NCI-H345 treated with DMSO at 0.1 percent for 48 hours (cell line): ENCODE measurements around the gene CNNM4.

Experiments
- DNase-seq: peaks from one replicate; lab custom pipeline; 2025; ENCODE audit not compliant: unreplicated experiment; lab: John Stamatoyannopoulos, UW

The CNNM4 gene

DNA sequence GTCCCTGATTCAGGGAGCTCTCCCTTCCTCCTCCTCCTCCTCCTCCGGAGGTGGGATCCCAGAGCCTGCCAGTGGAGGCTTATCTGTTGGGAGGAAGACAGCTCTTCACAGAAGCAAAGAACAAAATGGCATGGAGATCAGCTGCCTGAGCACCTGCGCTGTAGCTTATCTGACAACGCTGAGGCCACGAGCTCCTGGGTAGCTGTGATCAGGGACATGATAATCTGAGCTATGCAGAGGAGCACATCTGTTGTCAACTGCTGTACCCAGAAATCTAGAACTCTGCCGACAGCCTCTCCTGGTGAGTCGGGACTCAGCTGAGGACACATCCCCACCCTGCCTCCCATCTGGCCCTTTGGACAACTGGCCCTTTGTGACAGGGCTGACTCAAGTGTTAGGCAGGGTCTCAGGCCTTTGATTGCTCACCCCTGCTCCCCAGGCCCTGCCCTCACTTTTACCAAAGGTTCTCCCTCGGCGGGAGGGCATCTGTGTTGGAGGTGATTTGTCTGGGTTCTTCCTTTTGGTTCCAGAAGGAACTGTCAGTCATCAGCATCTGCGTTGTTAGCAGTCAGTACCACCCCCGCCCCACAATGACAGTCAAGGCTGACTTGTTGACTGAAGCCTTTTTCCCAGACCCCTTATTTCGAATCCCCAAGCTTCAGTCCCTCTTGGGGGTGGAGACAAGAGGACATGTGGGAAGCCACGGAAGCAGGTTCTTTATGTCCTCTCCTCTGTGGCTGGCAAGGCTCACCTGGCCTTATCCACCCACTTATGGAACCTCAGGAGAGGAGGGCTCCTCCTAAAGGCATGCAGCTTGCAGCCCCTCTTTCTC is 49.5 kb downstream of the CNNM4 start:
- no peak for DNase-seq

DNA sequence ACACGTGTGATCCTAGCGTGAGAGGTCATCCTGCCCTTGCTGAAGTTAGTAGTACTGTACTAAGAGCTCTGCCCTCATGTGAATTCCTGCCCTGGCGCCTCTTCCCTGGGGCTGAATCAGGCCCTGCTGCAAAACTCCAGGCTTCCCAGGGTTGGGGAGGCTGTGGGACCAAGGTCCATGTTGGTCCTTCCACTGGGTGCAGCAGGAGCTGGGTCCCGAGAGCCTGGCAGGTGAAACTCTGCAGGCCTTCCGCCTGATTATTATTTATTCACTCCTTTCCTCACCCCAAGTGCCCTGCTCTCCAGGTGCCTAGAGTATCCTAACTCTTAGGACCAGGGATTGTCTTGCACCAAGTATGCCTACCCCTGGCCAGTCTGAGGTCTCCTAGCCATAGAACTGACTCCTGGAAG is 50.1 kb downstream of the CNNM4 start:
- DNase-seq, result no peak

GRCh38 chr2:96811917-96812316 is 51.2 kb downstream of the CNNM4 start:
- DNase-seq, result no peak

DNA sequence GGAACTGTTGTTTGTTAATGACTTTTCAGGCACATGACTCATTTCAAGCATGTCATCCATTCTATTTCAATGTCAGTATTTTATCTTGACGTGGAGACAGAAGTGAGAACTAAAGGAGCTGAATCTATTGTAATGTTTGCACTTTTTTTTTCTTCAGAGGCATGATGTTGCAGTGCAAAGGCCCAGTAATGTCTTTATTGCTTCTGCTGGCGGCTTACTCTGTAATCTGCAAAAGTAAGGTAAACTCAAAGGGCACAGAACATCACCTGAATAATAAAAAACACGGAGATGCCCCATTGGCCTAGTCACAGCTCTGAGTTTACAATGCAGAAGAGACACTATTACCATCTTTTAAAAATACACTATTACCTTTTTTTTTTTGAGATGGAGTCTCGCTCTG is 53.0 kb downstream of the CNNM4 start:
- DNase-seq, result no peak

- DNase-seq, result peak; percentile 24
Observed at GRCh38 chr2:96815326-96816126, 54.8 kb downstream of the CNNM4 start.

- peak; percentile 86 for DNase-seq
Observed at GRCh38 chr2:96816127-96816835, 55.6 kb downstream of the CNNM4 start, which contains the start of gene CNNM3. TSS of gene CNNM3 (plus strand) at chr2:96816268. CDS start at chr2:96816278, 10 bp downstream.

GRCh38 chr2:96816836-96817702 is 56.4 kb downstream of the CNNM4 start:
- no peak for DNase-seq

- DNase-seq, result no peak
Observed at GRCh38 chr2:96817882-96818281, 57.2 kb downstream of the CNNM4 start.

DNA sequence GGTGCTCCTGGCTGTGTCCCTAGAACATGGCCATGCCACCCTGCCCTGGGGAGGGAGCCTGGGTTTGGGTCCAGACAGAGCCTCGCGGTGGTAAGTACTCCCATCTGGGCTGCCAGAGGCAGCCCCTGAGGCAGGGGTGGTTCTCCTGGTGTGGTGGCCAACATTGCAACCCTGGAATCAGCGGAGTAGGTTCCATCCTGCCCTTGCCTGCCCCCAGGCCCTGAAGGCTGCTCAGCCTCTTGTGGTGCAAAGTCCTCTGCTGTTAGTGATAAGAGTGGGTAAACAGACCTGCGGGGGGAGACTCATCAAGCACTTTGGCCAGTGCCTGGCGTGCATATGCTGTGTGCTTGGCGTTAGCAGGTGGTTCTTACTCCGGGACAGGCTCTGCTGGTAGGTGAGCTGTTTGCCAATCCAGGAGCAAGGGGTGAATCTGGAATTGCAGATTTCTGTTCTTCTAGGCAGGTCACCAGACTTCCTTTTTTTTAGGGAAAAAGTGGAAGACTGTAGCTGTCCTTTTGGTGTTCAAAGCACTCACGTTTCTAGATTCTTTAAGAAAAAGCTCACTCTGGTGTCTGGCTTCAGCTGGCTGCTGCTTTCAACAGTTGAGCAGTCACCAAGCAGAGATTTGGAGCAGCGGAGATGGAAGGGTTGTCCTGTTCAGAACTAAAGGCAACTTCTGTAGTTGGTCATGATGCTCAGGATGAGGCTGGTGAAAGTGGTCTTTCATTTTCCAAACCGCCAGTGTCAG is 58.6 kb downstream of the CNNM4 start:
- DNase-seq, result peak; percentile 37

DNA sequence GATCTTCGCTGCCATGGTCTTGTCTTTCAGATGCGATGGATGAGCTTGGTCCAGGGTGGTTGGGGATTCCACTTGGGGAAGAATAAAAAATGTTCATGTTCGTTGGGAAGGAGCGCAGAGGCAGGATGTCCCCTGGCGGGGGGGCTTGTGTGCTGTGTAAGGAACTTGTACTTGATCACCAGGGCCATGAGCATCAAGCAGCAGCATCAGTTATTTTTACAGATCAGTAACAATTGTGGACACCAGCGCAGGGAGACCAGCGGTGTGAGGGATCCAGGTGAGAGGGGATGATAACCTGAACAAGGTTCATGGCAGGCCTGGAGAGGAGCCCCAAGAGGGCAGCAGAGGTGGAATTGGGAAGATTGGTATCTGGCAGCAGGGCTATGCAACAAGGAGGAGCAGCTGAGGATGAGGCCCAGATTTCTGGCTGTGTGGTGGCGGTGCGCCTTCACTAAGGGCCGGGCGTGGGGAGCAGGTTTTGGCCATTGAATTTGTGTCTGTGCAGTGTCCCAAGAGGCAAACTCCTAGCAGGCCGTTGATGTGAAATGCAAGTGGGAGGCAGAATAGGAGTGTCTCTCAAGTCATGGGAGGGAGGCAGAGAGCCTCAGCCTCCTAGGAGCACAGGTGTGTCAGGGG is 59.3 kb downstream of the CNNM4 start:
- no peak for DNase-seq

DNA sequence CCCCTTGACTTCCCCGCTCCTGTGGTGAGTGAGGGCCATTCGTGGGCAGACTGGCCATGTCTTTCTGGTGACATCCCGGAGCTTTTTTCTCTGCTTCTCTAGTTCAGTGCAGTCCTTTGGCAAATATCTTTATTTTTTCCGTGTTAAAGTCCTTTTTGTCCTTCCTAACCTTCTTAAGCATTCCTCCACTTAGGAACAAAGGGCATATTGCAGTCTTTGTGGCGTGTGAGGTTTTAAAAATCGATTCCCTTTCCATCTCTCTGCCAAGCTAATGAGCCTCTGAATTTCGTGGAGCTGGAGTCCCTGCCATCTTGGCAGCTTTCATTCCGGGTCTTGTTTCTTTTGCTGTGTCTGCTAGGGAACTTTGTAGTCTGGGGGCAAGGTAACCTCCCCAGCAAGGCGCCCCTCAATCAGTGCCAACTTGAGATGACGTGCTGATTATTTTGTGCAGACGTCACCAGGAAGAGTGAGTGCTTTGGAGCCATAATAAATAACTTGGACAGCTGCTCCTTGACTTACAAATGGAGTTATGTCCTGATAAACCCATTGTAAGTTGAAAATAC is 60.5 kb downstream of the CNNM4 start:
- DNase-seq, result no peak

DNA sequence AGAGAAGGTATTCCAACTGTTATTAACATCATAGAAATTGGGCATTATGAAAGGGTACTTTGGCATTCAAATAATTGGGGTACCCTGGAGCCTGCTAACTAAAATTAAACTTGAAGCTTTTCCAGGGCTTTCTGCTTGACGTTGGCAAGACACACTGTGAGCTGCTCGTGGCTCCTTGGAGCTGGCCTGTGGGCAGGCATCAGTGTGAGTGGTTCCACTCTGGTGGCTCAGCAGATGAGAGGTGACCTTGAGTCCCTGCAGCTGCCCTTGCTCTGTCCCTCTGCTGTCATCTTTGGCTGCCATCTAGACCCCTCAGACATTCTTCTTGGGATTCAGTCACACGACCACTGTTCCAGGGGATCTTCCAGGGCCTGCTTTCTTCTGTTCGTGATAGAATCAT is 62.1 kb downstream of the CNNM4 start:
- DNase-seq, result no peak

GRCh38 chr2:96823198-96823597 is 62.5 kb downstream of the CNNM4 start:
- no peak for DNase-seq

- no peak for DNase-seq
Observed at GRCh38 chr2:96824079-96824870, 63.6 kb downstream of the CNNM4 start.

DNA sequence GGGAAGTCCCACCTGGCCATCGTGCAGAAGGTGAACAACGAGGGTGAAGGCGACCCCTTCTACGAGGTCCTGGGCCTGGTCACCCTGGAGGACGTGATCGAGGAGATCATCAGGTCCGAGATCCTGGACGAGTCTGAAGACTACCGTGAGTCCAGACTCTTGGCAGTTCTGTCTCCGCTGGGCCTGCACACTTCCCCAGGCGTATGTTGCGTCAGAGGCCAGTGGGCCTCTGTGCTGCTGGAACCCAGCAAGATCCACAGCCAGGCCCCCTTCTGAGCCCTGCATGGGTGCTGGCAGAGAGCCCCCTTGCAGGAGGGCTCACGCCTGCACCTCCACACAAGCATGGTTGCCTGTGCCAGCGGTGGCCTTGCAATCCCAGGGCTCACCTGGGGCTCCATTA is 64.4 kb downstream of the CNNM4 start:
- DNase-seq, result no peak

DNA sequence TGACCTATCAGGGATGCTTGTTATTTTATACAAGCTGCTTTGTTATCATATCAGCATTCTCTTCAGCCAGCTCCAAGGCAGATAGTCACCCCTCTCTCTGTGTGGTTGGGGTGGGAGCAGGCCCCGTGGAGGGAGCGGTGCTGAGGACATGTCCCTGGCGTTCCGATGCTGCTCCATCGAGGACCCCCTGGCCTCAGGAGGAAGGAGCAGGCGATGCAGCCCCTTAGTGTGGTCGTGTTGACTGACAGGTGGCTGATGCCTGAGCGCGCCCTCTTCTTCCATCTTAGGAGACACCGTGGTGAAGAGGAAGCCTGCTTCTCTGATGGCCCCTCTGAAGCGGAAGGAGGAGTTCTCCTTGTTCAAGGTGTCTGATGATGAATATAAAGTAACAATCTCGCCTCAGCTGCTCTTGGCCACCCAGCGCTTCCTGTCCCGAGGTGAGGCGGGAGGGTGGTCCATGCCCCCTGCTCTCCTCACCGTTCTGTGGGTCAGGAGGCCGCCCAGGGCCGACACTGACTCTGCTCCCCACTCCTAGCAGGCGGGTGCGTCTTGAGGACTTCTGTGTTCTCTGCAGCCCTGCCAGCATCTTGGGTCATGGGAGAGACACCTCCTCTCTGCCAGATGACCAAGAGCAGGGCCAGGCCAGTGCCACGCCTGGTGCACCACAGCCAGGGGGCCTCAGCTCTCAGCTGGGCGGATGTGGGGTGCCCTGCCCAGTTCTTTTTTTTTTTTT is 66.0 kb downstream of the CNNM4 start:
- no peak for DNase-seq

- DNase-seq, result no peak
Observed at GRCh38 chr2:96828436-96828835, 67.7 kb downstream of the CNNM4 start.

GRCh38 chr2:96828874-96829273 is 68.2 kb downstream of the CNNM4 start:
- DNase-seq, result no peak
